A172 (cell line): Measurements from ENCODE around the gene CD163. TPM values are rescaled to one million over a fixed set of nuclear protein-coding genes. Genes with fewer than 3 reads are reported as not detected.
A peak's percentile ranks its signal among the peaks of the same experiment; 100 is the strongest.
"Not testable (repeated sequence)": the region's sequence is repeated elsewhere in the genome, so short reads cannot be mapped to it uniquely, and the experiment has no call there.

Experiments used
- DNase-seq: peaks from one replicate; pipeline ENCODE4 v3.0.0-alpha.2; 2015; ENCODE audit warnings: low spot score
- total RNA-seq: library from RNA; depleted of rRNA; stranded (reverse); fragments of >200 nt; shearing (Covaris generic); gene quantifications from 2 replicates; pipeline ENCODE4 v1.2.3, GENCODE V29; 2014; rRNA removed

CD163 gene
- total RNA-seq, 1 experiment from 2014 or later, result not detected

- no peak for DNase-seq
Observed at GRCh38 chr12:7450667-7451066, 52.9 kb downstream of the CD163 start.

- no peak for DNase-seq
Observed at GRCh38 chr12:7448099-7448498, 55.5 kb downstream of the CD163 start.

GRCh38 chr12:7444537-7444936, 59.0 kb downstream of the CD163 start:
- no peak for DNase-seq

DNA sequence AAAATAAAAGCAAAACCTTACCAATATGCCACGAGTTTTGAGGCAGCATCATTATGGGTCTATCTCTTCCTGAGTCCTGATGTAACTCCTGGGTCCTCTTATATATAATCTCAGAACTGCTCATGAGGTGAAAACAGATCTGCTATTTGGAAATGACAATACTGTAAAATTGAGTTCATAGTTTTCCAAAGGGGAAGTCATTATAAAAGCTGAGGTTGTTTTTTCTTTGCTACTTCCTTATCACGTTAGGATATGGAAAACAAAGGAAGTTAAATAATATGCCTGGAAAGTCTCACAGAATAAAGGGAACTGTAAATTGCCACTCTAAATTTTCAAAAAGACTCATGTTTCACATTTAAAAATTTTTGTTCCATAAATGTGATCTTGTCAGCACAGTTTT, 59.5 kb downstream of the CD163 start, which contains the start of gene CD163L1:
Gene CD163L1, minus strand, starts transcription at position 78 of the 400 bp plus-strand sequence. Its CDS starts 26 bp downstream, at position 52.
- DNase-seq, result no peak

- DNase-seq, result no peak
Observed at GRCh38 chr12:7441216-7441615, 62.4 kb downstream of the CD163 start.

DNA sequence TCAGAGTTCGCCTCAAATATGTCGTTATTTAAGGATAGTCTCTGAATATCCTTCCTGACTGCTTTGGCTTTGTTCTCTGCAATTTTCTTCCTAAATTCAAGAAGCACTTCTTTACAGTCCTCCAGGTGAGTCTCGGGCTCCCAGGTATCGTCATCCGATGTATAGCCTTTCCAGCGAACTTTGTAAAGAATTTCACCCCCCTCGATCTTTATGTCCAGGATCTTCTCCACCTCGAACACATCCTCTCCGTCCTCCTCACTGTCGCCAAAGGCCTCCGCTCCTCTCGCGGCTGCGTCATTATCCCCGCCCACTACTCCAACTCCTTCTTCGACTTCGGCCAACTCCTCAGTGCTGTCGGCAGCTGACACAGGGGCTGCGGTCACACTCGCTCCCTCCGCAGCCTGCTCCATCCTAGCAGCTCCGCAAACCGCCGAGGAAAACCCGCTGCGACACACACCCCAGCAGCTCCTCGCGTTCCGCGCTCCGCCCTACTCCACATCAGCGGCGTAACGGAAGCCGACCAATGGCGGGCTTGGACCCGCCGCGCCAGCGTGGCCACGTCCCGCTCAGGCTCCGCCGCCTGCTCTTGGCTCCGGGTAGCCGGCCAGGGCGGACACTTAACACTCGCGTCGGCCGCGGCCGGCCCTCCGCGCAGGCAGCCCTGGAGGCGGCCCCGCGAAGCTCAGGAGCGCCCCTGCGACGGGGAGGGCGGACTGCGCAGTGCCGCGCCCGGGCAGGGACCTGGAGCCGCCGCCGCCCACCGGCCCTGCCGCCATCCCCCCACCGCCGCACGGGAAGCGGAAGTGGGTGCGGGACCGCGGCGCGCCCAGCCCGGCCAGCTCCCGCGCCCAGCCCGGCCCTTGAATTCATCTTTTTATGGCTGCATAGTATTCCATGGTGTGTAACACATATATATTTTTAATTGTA, 63.7 kb downstream of the CD163 start:
- no peak for DNase-seq

GRCh38 chr12:7438291-7438995, 65.1 kb downstream of the CD163 start:
- DNase-seq, result not testable (repeated sequence)

- not testable (repeated sequence) for DNase-seq
Observed at GRCh38 chr12:7437494-7437893, 66.1 kb downstream of the CD163 start.

GRCh38 chr12:7434670-7435069, 68.9 kb downstream of the CD163 start:
- no peak for DNase-seq

DNA sequence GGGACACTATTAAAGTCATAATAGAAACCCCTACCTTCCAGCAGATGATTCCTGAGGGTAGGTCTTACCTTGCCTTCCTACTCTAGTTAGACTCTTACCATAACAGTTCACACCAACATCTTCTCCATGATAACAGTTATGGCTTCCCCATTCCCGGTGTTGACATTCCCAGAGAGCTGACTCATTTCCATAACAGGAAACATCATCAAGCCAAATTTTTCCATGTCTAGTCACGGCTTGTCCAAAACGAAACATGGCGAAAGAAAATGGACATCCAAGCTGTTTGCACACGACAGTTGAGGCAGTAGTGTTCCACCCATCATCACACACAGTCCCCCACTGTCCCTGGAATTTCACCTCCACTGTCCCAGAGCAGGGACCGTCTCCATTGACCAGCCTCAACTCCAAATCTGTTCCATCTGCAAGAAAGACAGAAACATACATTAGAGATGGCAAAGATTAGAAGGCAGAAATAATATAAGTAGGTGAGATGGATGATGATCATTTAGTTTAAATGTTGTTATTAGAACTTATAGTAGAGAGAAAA, 70.2 kb downstream of the CD163 start:
- DNase-seq, result peak; percentile 67

DNA sequence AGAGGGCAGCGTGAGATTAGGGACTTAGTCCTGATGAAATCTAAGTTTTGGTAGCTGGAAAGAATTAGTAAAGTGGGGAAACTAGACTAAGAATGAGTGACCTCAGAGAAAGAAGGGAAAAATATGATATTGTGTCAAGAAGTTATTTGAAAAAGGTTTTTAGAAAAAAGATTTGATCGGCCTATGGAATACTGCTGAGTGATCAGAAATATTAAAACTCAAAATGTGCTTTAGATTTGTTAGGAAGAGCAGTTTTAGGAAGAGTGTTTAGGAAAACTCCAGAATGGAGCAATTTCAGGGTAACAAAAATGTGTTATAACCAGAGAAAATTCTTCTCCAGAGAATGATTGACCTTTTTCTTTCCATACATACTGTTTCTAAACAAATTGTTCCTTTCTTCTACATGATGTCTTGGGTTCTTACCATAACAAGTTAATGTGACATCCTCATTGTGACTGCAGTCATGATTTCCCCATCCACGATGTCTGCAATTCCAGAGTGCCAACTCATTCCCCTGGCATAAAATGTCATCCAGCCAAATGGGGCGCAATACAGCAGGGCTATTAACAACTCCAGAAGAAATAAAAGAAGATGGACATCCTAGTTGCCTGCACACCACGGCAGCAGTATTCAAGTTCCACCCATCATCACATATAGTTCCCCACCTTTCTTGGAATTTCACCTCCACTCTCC, 71.4 kb downstream of the CD163 start:
- peak; percentile 10 for DNase-seq

Other genes starting within 250 kb of the CD163 start
- not detected in 2 replicates for gene ACSM4, start 199.7 kb downstream of the CD163 start, total RNA-seq
- gene CD163L1, start 59.6 kb downstream of the CD163 start, total RNA-seq, result 1.7 and 8.8 TPM in 2 replicates
- not detected in 2 replicates for gene APOBEC1, start 162.1 kb upstream of the CD163 start, total RNA-seq
- not detected in 2 replicates for gene GDF3, start 192.0 kb upstream of the CD163 start, total RNA-seq
- gene DPPA3, start 207.7 kb upstream of the CD163 start, total RNA-seq, result not detected in 2 replicates
- gene CLEC4C, start 243.6 kb upstream of the CD163 start, total RNA-seq, result not detected in 2 replicates